ENCODE measurements around the gene TTC34. TPM values are rescaled to one million over a fixed set of nuclear protein-coding genes. Genes with fewer than 3 reads are reported as not detected.
A peak's percentile ranks its signal among the peaks of the same experiment; 100 is the strongest.

Gene TTC34
- total and polyA plus RNA-seq, 10 of the 15 experiments (the other 5 are each of a cell fraction or from before 2014, with no cell fraction given), result 0.03 to 0.49 (median 0.05) TPM; not detected in 2

DNA sequence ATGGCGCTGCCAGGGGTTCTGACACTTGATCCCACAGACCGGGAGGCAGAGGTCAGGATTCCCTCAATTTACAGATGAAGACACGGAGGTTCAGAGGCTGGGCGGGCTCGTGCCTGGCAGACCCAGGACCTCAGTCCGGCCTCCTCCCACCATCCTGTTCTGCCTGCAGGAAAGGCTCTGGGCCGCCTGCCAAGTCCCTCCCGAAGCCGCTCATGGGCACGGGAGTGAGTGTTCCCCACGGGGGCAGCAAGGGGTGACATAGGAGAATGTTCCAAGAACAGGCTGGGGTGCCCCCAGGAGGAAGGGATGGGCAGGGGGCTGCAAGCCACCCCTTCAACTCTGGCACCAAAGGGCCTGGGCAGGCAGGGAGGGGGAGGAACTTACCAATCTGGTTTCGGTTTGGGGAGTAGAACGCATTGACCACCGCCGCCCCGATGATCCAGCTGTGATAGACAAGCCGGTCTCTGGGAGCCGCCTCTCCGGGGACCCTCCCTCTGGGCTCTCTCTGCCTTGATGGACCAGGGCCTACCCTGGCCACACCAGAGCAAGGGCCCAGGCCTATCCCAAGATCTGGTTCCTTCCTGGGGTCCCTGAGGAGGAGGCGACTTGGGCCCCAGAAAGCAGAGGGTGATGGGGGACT, 207.4 kb downstream of the TTC34 start:
- no peaks in the 10 kb centered on the region for H4K20me1 ChIP-seq (ENCODE audit: control insufficient read depth, insufficient read depth)
- ChIA-PET CTCF (no interaction called here), POLR2A (no interaction called here), RAD21 (ENCODE audit: unreplicated experiment) (no interaction called here), SMC1A (ENCODE audit: uncharacterized antibody, unreplicated experiment) (no interaction called here)
- no peak for FAIRE-seq
- in situ Hi-C loops (cut with MboI), result no loop called here
- H3K4me1 ChIP-seq (ENCODE audit: control insufficient read depth, insufficient read depth, low read length), result no peaks in the 10 kb centered on the region
- 51% methylated on average over 17 of the region's 20 CpGs for WGBS (ENCODE audit: insufficient coverage, insufficient replicate concordance, low lambda C conversion rate, missing lambda C conversion rate)
- no peak overlapping the region for H3K27ac ChIP-seq (ENCODE audit: control insufficient read depth, insufficient read depth)
- no peak overlapping the region for H3K9ac ChIP-seq (ENCODE audit: control insufficient read depth, insufficient read depth, low read length)
- no TSS peak for BruUV-seq (replicated peaks)
- no peak for ATAC-seq
- H3K9me3 ChIP-seq (replicated peaks; ENCODE audit: control insufficient read depth, insufficient read depth, low read length), result no peaks in the 10 kb centered on the region
- TF ChIP-seq ZSCAN29 (IDR thresholded peaks at IDR 0.05) (no peak), HDAC6 (IDR thresholded peaks at IDR 0.05; ENCODE audit: unreplicated experiment) (no peak), CREM (IDR thresholded peaks at IDR 0.05; ENCODE audit: low read depth) (no peak), POLR2AphosphoS5 (IDR thresholded peaks at IDR 0.05; ENCODE audit: low read length) (no peak)
- no peak overlapping the region for H2AFZ ChIP-seq (ENCODE audit: control insufficient read depth, low read depth, low read length)
- no peak overlapping the region for H3K4me2 ChIP-seq (ENCODE audit: control insufficient read depth, insufficient read depth)
- no peaks in the 10 kb centered on the region for H3K36me3 ChIP-seq (ENCODE audit: control insufficient read depth in 2 of 2, insufficient read depth in 2 of 2, low read length in 1 of 2)
- intact Hi-C loops (cut with micrococcal nuclease; ENCODE audit: unreplicated experiment), result no loop called here
- H3K27me3 ChIP-seq (replicated peaks in 1 of 2; ENCODE audit: control insufficient read depth in 2 of 2, insufficient read depth in 2 of 2, low read length in 1 of 2), result no peaks in the 10 kb centered on the region
- no peak for DNase-seq (ENCODE audit: low read depth, low spot score)
- H3K79me2 ChIP-seq (ENCODE audit: control insufficient read depth, insufficient read depth, low read length), result no peaks in the 10 kb centered on the region
- no peak overlapping the region for H3K4me3 ChIP-seq

DNA sequence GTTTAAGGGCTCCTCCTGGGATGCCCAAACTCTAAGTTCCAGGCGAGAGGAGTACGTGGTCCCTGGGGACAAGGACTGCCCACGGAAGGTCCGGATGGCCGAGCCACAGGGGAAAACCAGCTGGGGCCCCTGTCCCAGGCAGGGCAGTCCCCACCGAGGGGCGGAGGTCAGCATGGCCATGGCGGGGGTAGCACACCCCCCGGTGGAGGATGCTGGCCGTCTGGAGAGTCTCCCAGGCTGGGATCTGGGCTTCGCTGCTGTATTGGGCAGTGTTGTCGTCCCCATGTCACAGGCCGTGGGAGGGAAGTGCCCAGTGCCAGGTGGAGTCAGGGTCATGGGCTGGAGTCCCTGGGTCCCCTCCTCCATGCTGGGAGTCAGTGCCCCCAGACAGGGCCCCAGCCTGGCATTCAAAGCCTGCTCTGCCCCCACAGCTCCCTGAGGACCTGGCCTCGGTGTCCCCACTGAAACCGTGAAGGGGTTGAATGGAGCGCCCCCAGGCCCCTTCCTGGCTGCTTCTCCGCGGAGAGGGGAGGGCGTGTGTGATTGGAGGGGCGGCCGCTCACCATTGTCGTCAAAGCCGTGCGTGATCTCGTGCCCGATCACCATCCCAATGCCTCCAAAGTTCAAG, 208.1 kb downstream of the TTC34 start:
- ChIA-PET CTCF (no interaction called here), POLR2A (no interaction called here), SMC1A (ENCODE audit: uncharacterized antibody, unreplicated experiment) (no interaction called here), RAD21 (ENCODE audit: unreplicated experiment) (no interaction called here)
- no peaks in the 10 kb centered on the region for H3K36me3 ChIP-seq (ENCODE audit: control insufficient read depth in 2 of 2, insufficient read depth in 2 of 2, low read length in 1 of 2)
- ATAC-seq (no peak), FAIRE-seq (no peak), DNase-seq (ENCODE audit: low read depth, low spot score) (no peak)
- in situ Hi-C loops (cut with MboI), result no loop called here
- no peak overlapping the region for H3K27ac ChIP-seq (ENCODE audit: control insufficient read depth, insufficient read depth)
- no peak overlapping the region for H3K4me2 ChIP-seq (ENCODE audit: control insufficient read depth, insufficient read depth)
- WGBS (ENCODE audit: insufficient coverage, insufficient replicate concordance, low lambda C conversion rate, missing lambda C conversion rate), result 34% methylated on average over 26 of the region's 26 CpGs
- no peaks in the 10 kb centered on the region for H3K79me2 ChIP-seq (ENCODE audit: control insufficient read depth, insufficient read depth, low read length)
- TF ChIP-seq MEF2B (IDR thresholded peaks at IDR 0.05; ENCODE audit: partially characterized antibody, poor library complexity, severe bottlenecking), result peak; percentile 13
- no peak for TF ChIP-seq ZNF622 (IDR thresholded peaks at IDR 0.05)
- TF ChIP-seq, protein P1, sequence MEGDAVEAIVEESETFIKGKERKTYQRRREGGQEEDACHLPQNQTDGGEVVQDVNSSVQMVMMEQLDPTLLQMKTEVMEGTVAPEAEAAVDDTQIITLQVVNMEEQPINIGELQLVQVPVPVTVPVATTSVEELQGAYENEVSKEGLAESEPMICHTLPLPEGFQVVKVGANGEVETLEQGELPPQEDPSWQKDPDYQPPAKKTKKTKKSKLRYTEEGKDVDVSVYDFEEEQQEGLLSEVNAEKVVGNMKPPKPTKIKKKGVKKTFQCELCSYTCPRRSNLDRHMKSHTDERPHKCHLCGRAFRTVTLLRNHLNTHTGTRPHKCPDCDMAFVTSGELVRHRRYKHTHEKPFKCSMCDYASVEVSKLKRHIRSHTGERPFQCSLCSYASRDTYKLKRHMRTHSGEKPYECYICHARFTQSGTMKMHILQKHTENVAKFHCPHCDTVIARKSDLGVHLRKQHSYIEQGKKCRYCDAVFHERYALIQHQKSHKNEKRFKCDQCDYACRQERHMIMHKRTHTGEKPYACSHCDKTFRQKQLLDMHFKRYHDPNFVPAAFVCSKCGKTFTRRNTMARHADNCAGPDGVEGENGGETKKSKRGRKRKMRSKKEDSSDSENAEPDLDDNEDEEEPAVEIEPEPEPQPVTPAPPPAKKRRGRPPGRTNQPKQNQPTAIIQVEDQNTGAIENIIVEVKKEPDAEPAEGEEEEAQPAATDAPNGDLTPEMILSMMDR (IDR thresholded peaks at IDR 0.05 in 2 of 3, conservative IDR thresholded peaks at IDR 0.05 in 1 of 3; ENCODE audit: control insufficient read depth in 2 of 3, extremely low read depth in 1 of 3, insufficient read depth in 1 of 3, low read depth in 3 of 3, low read length in 3 of 3), result 0 out of 6 replicates have a peak, but pooled peaks of 1 of the 3 experiments have one; percentile 6
- no peak for TF ChIP-seq CBX3 (IDR thresholded peaks at IDR 0.05; ENCODE audit: borderline replicate concordance, low read depth)
- no peak for TF ChIP-seq POU2F2 (IDR thresholded peaks at IDR 0.05; ENCODE audit: borderline replicate concordance, low read depth, low read length)
- H3K27me3 ChIP-seq (replicated peaks in 1 of 2; ENCODE audit: control insufficient read depth in 2 of 2, insufficient read depth in 2 of 2, low read length in 1 of 2), result no peaks in the 10 kb centered on the region
- intact Hi-C loops (cut with micrococcal nuclease; ENCODE audit: unreplicated experiment), result no loop called here
- H3K9ac ChIP-seq (ENCODE audit: control insufficient read depth, insufficient read depth, low read length), result no peak overlapping the region
- BruUV-seq (replicated peaks), result no TSS peak
- H2AFZ ChIP-seq (ENCODE audit: control insufficient read depth, low read depth, low read length), result no peak overlapping the region
- H4K20me1 ChIP-seq (ENCODE audit: control insufficient read depth, insufficient read depth), result no peaks in the 10 kb centered on the region
- no peaks in the 10 kb centered on the region for H3K9me3 ChIP-seq (replicated peaks; ENCODE audit: control insufficient read depth, insufficient read depth, low read length)
- H3K4me1 ChIP-seq (ENCODE audit: control insufficient read depth, insufficient read depth, low read length), result no peaks in the 10 kb centered on the region
- no peak overlapping the region for H3K4me3 ChIP-seq

All from GM12878 (cell line).